H1 (cell line): Measurements from ENCODE around the gene PTPRD. TPM values are rescaled to one million over a fixed set of nuclear protein-coding genes. Genes with fewer than 3 reads are reported as not detected.

Experiments
- CTCF ChIA-PET: fragments of 300-600 bp; sonication (Branson Sonifier 250); formaldehyde crosslinking; loops from one replicate; lab custom pipeline; 2021; ENCODE audit not compliant: partially characterized antibody; lab: Charles Lee
- POLR2A ChIA-PET: fragments of 300-600 bp; sonication (Branson Sonifier 250); formaldehyde crosslinking; loops from one replicate; lab custom pipeline; 2021; ENCODE audit warnings: inconsistent platforms; ENCODE audit not compliant: partially characterized antibody; lab: Charles Lee
- DNase-seq, 2 experiments: peaks; one replicate each; pipeline versions ENCODE4 v3.0.0 to v3.0.0-alpha.2; 2010 to 2022; ENCODE audit warnings: low spot score in 2 of 2, low read depth in 1 of 2, mixed read lengths in 1 of 2
- FAIRE-seq: peaks from 2 replicates; lab custom pipeline; 2011; peaks lifted over from hg19 to GRCh38; lab: Jason Lieb, UNC
- H2AFZ ChIP-seq: 2 replicates; pipeline ENCODE4 v1.8.1; 2012; ENCODE audit warnings: low read length, inconsistent platforms
- H2AK5ac ChIP-seq: 2 replicates; pipeline ENCODE4 v1.6.1; 2013; ENCODE audit warnings: low read depth, low read length
- H2BK120ac ChIP-seq: replicated peaks from 2 replicates; pipeline ENCODE3; 2013; ENCODE audit warnings: low read depth, low read length, inconsistent platforms
- H2BK12ac ChIP-seq: 2 replicates; pipeline ENCODE4 v1.6.1; 2013; ENCODE audit warnings: low read depth, low read length
- H2BK15ac ChIP-seq: 2 replicates; pipeline ENCODE4 v1.6.1; 2013; ENCODE audit warnings: low read length
- H2BK20ac ChIP-seq: 2 replicates; pipeline ENCODE4 v1.6.1; 2013; ENCODE audit warnings: low read length
- H2BK5ac ChIP-seq: 2 replicates; pipeline ENCODE4 v1.6.1; 2013; ENCODE audit warnings: low read depth, low read length
- H3K14ac ChIP-seq: 2 replicates; pipeline ENCODE4 v1.6.1; 2013; ENCODE audit warnings: inconsistent platforms; ENCODE audit not compliant: insufficient read length
- H3K18ac ChIP-seq: 2 replicates; pipeline ENCODE4 v1.6.1; 2013; ENCODE audit warnings: low read length; ENCODE audit errors: extremely low read depth
- H3K23ac ChIP-seq: 2 replicates; pipeline ENCODE4 v1.6.1; 2013; ENCODE audit warnings: inconsistent platforms; ENCODE audit not compliant: insufficient read length
- H3K23me2 ChIP-seq: 2 replicates; pipeline ENCODE4 v1.6.1; 2013; ENCODE audit warnings: low read depth, low read length
- H3K27ac ChIP-seq: 2 replicates; pipeline ENCODE4 v1.6.1; 2011; ENCODE audit warnings: low read depth, low read length, inconsistent platforms
- H3K27me3 ChIP-seq, 4 experiments: replicated peaks in 1 of 4; 1 replicate in 1 of 4; 2 replicates in 3 of 4; pipeline versions ENCODE4 v1.6.1 to v1.8.1; 2011 to 2013; ENCODE audit warnings: low read length in 3 of 4, mild to moderate bottlenecking in 3 of 4, inconsistent platforms in 2 of 4, mixed read lengths in 2 of 4, moderate library complexity in 1 of 4; ENCODE audit not compliant: control insufficient read depth in 3 of 4, insufficient read depth in 3 of 4; ENCODE audit errors: extremely low read depth in 1 of 4
- H3K36me3 ChIP-seq, 4 experiments: 2 replicates each; pipeline versions ENCODE4 v1.6.1 to v1.8.1; 2011 to 2013; ENCODE audit warnings: mild to moderate bottlenecking in 4 of 4, low read length in 3 of 4, moderate library complexity in 2 of 4, control low read depth in 1 of 4, inconsistent platforms in 1 of 4; ENCODE audit not compliant: insufficient read depth in 4 of 4, control insufficient read depth in 2 of 4
- H3K4ac ChIP-seq: replicated peaks from 2 replicates; pipeline ENCODE3; 2013; ENCODE audit warnings: low read length, low read depth, mixed read lengths, inconsistent platforms; ENCODE audit not compliant: insufficient read length
- H3K4me1 ChIP-seq, 4 experiments: replicated peaks in 1 of 4; 1 replicate in 1 of 4; 2 replicates in 3 of 4; pipeline versions ENCODE4 v1.6.1 to v1.8.1; 2011 to 2013; ENCODE audit warnings: low read length in 3 of 4, inconsistent platforms in 2 of 4, mixed read lengths in 1 of 4; ENCODE audit not compliant: insufficient read depth in 4 of 4, control insufficient read depth in 3 of 4
- H3K4me2 ChIP-seq, 2 experiments: 2 replicates each; pipeline versions ENCODE4 v1.6.1 to v1.8.1; 2011 to 2013; ENCODE audit warnings: low read depth in 2 of 2, low read length in 2 of 2, control low read depth in 1 of 2, inconsistent platforms in 1 of 2, mild to moderate bottlenecking in 1 of 2; ENCODE audit not compliant: insufficient read depth in 1 of 2
- H3K4me3 ChIP-seq, 4 experiments: fragments of 200-600, 300-600 bp in 1 of 4; sonication (generic), shearing (Covaris generic), sonication (Bioruptor Twin) in 1 of 4; 2 replicates each; pipeline versions ENCODE4 v1.5.1 to v1.8.1; 2011 to 2016; ENCODE audit warnings: low read length in 4 of 4, low read depth in 3 of 4, control low read depth in 2 of 4, inconsistent platforms in 2 of 4, mild to moderate bottlenecking in 2 of 4, mixed read lengths in 1 of 4, moderate library complexity in 1 of 4; ENCODE audit not compliant: insufficient read depth in 2 of 4; ENCODE audit errors: extremely low read depth in 1 of 4
- H3K56ac ChIP-seq: replicated peaks from 2 replicates; pipeline ENCODE3; 2013; ENCODE audit warnings: low read depth, mild to moderate bottlenecking, mixed read lengths, low read length, inconsistent platforms; ENCODE audit not compliant: insufficient read length
- H3K79me1 ChIP-seq: 2 replicates; pipeline ENCODE4 v1.6.1; 2013; ENCODE audit warnings: low read depth, low read length, control low read depth
- H3K79me2 ChIP-seq, 2 experiments: 2 replicates each; pipeline versions ENCODE4 v1.6.1 to v1.8.1; 2012 to 2013; ENCODE audit warnings: low read length in 2 of 2, mild to moderate bottlenecking in 2 of 2, inconsistent platforms in 1 of 2; ENCODE audit not compliant: insufficient read depth in 2 of 2, control insufficient read depth in 1 of 2
- H3K9ac ChIP-seq, 4 experiments: replicated peaks in 1 of 4; 1 replicate in 1 of 4; 2 replicates in 3 of 4; pipeline versions ENCODE4 v1.6.1 to v1.8.1; 2011 to 2013; ENCODE audit warnings: low read depth in 3 of 4, low read length in 3 of 4, control low read depth in 2 of 4, mild to moderate bottlenecking in 2 of 4, moderate library complexity in 2 of 4, inconsistent platforms in 1 of 4; ENCODE audit errors: extremely low read depth in 1 of 4
- H3K9me3 ChIP-seq, 2 experiments: 2 replicates each; pipeline versions ENCODE4 v1.6.1 to v1.8.1; 2012 to 2013; ENCODE audit warnings: mild to moderate bottlenecking in 2 of 2, moderate library complexity in 2 of 2, control low read depth in 1 of 2, inconsistent platforms in 1 of 2, low read depth in 1 of 2, low read length in 1 of 2, mixed read lengths in 1 of 2; ENCODE audit not compliant: insufficient read depth in 2 of 2
- H4K20me1 ChIP-seq, 2 experiments: replicated peaks in 1 of 2; 2 replicates each; pipeline versions ENCODE3 to v1.8.1; 2011 to 2013; ENCODE audit warnings: inconsistent platforms in 2 of 2, low read length in 2 of 2, mild to moderate bottlenecking in 1 of 2; ENCODE audit not compliant: insufficient read depth in 2 of 2, control insufficient read depth in 1 of 2
- H4K5ac ChIP-seq: 2 replicates; pipeline ENCODE4 v1.6.1; 2013; ENCODE audit warnings: low read length, low read depth, mixed read lengths, inconsistent platforms; ENCODE audit not compliant: insufficient read length
- H4K8ac ChIP-seq: 2 replicates; pipeline ENCODE4 v1.8.0; 2013; ENCODE audit warnings: mild to moderate bottlenecking, moderate library complexity, low read length, inconsistent platforms; ENCODE audit not compliant: insufficient read depth; ENCODE audit errors: extremely low read depth
- H4K91ac ChIP-seq: replicated peaks from 2 replicates; pipeline ENCODE3; 2013; ENCODE audit warnings: low read length, mixed read lengths, inconsistent platforms; ENCODE audit not compliant: insufficient read length
- BACH1 ChIP-seq: IDR thresholded peaks from 2 replicates; pipeline ENCODE4 v1.6.1; 2012; ENCODE audit warnings: low read length, improper control_type of control experiment
- GTF2F1 ChIP-seq: IDR thresholded peaks from 2 replicates; pipeline ENCODE4 v1.6.1; 2012; ENCODE audit warnings: low read depth, low read length, improper control_type of control experiment, borderline replicate concordance
- KDM1A ChIP-seq: fragments of 200-600, 300-600 bp; sonication (generic); IDR thresholded peaks from 2 replicates; pipeline ENCODE4 v1.7.1; 2016; ENCODE audit warnings: mild to moderate bottlenecking, low read length, borderline replicate concordance
- PHF8 ChIP-seq: fragments of 200-600 bp; sonication (generic); conservative IDR thresholded peaks from 2 replicates; pipeline ENCODE4 v1.7.1; 2012; ENCODE audit warnings: low read depth, mild to moderate bottlenecking, inconsistent platforms, low read length, moderate library complexity
- RBBP5 ChIP-seq: IDR thresholded peaks from 2 replicates; pipeline ENCODE4 v1.7.1; 2012; ENCODE audit warnings: low read depth, mild to moderate bottlenecking, inconsistent platforms, low read length, moderate library complexity, borderline replicate concordance
- SP1 ChIP-seq: IDR thresholded peaks from 2 replicates; pipeline ENCODE4 v1.6.1; 2011; ENCODE audit warnings: low read depth, low read length
- SUZ12 ChIP-seq: fragments of 200-600 bp; sonication (generic); IDR thresholded peaks from 2 replicates; pipeline ENCODE4 v1.6.1; 2012; ENCODE audit warnings: mild to moderate bottlenecking, inconsistent platforms, low read length, moderate library complexity, mixed read lengths
- TCF12 ChIP-seq: IDR thresholded peaks from 2 replicates; pipeline ENCODE4 v1.6.1; 2011; ENCODE audit warnings: low read depth, mild to moderate bottlenecking, low read length
- ZNF274 ChIP-seq: IDR thresholded peaks from 2 replicates; pipeline ENCODE4 v1.7.0; 2012; ENCODE audit warnings: low read length, borderline replicate concordance; ENCODE audit errors: extremely low read depth
- polyA plus RNA-seq, 7 experiments: library from polyadenylated mRNA; depleted of rRNA in 3 of 7; stranded (reverse) in 5 of 7; unstranded in 2 of 7; fragments of >200 nt in 5 of 7; fragments of 200-250 nt in 2 of 7; gene quantifications; 1 replicate in 5 of 7; 2 replicates in 1 of 7; 4 replicates in 1 of 7; pipeline versions ENCODE4 v1.2.1 to v1.2.3, GENCODE V29; 2011 to 2013; ENCODE audit warnings: missing spikeins in 2 of 7, mixed read lengths in 2 of 7
- total RNA-seq: library from RNA; stranded (reverse); fragmentation: NEBNext Ultra II Directional; extraction: Animal tissue kit (Norgen Biotek cat#: 25700); gene quantifications from 2 replicates; pipeline ENCODE4 v1.2.1, GENCODE V29; 2021
- TF ChIP-seq, protein P1 (sequence below): IDR thresholded peaks from 2 replicates; pipeline ENCODE4 v1.6.1; 2011; ENCODE audit warnings: low read depth, mild to moderate bottlenecking, low read length; ENCODE audit not compliant: insufficient read depth

Gene PTPRD
- total and polyA plus RNA-seq, 2 of the 8 experiments (the other 6 are each of a cell fraction or from before 2014, with no cell fraction given), result 17.2 to 77.0 TPM

DNA sequence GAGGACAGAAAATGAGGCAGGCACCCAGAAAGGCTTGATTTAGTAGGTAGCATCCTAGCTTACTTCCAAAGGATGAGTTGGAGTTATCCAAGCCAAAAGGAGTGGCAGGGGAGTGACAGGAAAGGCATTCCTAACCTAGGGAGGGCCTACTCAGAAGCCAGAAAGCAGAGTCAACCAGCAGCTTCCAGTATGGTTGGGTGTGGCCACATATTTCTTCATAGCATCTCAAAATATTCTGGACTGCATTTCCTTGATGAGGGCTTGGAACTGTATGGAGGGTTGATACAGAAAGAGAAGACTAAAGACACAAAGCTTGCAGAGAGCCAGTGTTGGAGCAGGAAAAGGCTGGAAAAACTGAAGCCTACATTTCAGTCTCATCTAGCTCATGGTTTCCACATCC lies 2156.5 kb downstream of the PTPRD start:
- Histone ChIP-seq H4K20me1 (no peaks in the 10 kb centered on the region), H3K9me3 (no peaks in the 10 kb centered on the region), H2BK12ac (no peak overlapping the region), H2BK5ac (no peak overlapping the region), H3K23me2 (no peaks in the 10 kb centered on the region), H4K5ac (no peak overlapping the region), H2BK20ac (no peak overlapping the region), H3K4me3 (no peak overlapping the region)
- DNase-seq, result no peak
- TF ChIP-seq TCF12 (no peak), PHF8 (no peak), KDM1A (no peak), SUZ12 (no peak), GTF2F1 (no peak), RBBP5 (no peak), ZNF274 (no peak), BACH1 (no peak), SP1 (no peak)
- TF ChIP-seq, protein P1, sequence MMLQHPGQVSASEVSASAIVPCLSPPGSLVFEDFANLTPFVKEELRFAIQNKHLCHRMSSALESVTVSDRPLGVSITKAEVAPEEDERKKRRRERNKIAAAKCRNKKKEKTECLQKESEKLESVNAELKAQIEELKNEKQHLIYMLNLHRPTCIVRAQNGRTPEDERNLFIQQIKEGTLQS, result no peak
- TF ChIP-seq, all 59 proteins: peak for 0
- Histone ChIP-seq H4K91ac (no peak overlapping the region), H2BK15ac (no peak overlapping the region), H3K4ac (no peak overlapping the region), H3K79me2 (no peaks in the 10 kb centered on the region), H2AFZ (no peak overlapping the region), H3K27me3 (no peaks in the 10 kb centered on the region), H3K4me2 (no peak overlapping the region), H3K79me1 (no peaks in the 10 kb centered on the region), H3K36me3 (no peaks in the 10 kb centered on the region; a peak in 1 of 8 replicates), H2BK120ac (no peak overlapping the region), H3K27ac (no peak overlapping the region), H3K9ac (no peak overlapping the region), H3K4me1 (no peaks in the 10 kb centered on the region), H2AK5ac (no peak overlapping the region), H3K14ac (no peak overlapping the region), H3K18ac (no peak overlapping the region), H4K8ac (no peak overlapping the region), H3K23ac (no peak overlapping the region), H3K56ac (no peak overlapping the region)
- ChIA-PET POLR2A (no interaction called here), CTCF (interaction anchor here (1.1 kb wide), 1 partner anchor 30 kb away, joined by 4 read pairs; no protein-coding TSS in a partner anchor)
- no peak for FAIRE-seq
